OCI-LY7 (cell line): ENCODE measurements around the gene TPRX2. TPM values are rescaled to one million over a fixed set of nuclear protein-coding genes. Genes with fewer than 3 reads are reported as not detected.

Experiments
- BruUV-seq: library from RNA; stranded (reverse); fragments of 400-500 nt; replicated peaks from 2 replicates; lab custom pipeline; 2021; lab: Mats Ljungman, UMichigan
- CTCF ChIA-PET: fragments of 300-600 bp; sonication (Branson Sonifier 250); formaldehyde crosslinking; loops from one replicate; lab custom pipeline; 2022; ENCODE audit warnings: antibody characterized with exemption; ENCODE audit not compliant: unreplicated experiment; lab: Charles Lee
- POLR2A ChIA-PET: fragments of 300-600 bp; sonication (Branson Sonifier 250); formaldehyde crosslinking; loops from one replicate; lab custom pipeline; 2022; ENCODE audit warnings: antibody characterized with exemption; lab: Charles Lee
- DNase-seq: peaks from one replicate; pipeline ENCODE4 v3.0.0-alpha.2; 2015; ENCODE audit warnings: low spot score
- H2AFZ ChIP-seq: fragments of 200-600 bp; sonication (generic), shearing (Covaris generic); 2 replicates; pipeline ENCODE4 v1.6.1; 2014; ENCODE audit warnings: mild to moderate bottlenecking, antibody characterized with exemption, low read length, moderate library complexity
- H3K27ac ChIP-seq: fragments of 200-600 bp; sonication (generic); 2 replicates; pipeline ENCODE4 v1.5.1; 2014; ENCODE audit warnings: mixed run types, low read depth, mild to moderate bottlenecking, moderate library complexity, low read length, inconsistent platforms; ENCODE audit not compliant: poor library complexity, severe bottlenecking
- H3K36me3 ChIP-seq: fragments of 200-600 bp; sonication (generic); 2 replicates; pipeline ENCODE4 v1.6.1; 2014; ENCODE audit warnings: mild to moderate bottlenecking, antibody characterized with exemption, low read length, moderate library complexity, mixed read lengths; ENCODE audit not compliant: insufficient read depth
- H3K4me1 ChIP-seq: fragments of 200-600 bp; sonication (generic); 2 replicates; pipeline ENCODE4 v1.5.1; 2014; ENCODE audit warnings: mild to moderate bottlenecking, low read length; ENCODE audit not compliant: insufficient read depth, poor library complexity, severe bottlenecking
- H3K4me2 ChIP-seq: fragments of 200-600 bp; sonication (generic); 2 replicates; pipeline ENCODE4 v1.6.1; 2014; ENCODE audit warnings: mild to moderate bottlenecking, low read length
- H3K4me3 ChIP-seq: fragments of 200-600 bp; sonication (generic); 2 replicates; pipeline ENCODE4 v1.5.1; 2014; ENCODE audit warnings: mild to moderate bottlenecking, low read depth, low read length; ENCODE audit not compliant: poor library complexity, severe bottlenecking
- H3K79me2 ChIP-seq: fragments of 200-600 bp; sonication (generic); 2 replicates; pipeline ENCODE4 v1.6.1; 2016; ENCODE audit warnings: low read depth, mild to moderate bottlenecking, low read length, moderate library complexity, mixed read lengths; ENCODE audit not compliant: insufficient read depth
- H3K9me2 ChIP-seq: fragments of 200-600 bp; sonication (generic); 2 replicates; pipeline ENCODE4 v1.6.1; 2016; ENCODE audit warnings: mild to moderate bottlenecking, low read length, mixed read lengths; ENCODE audit not compliant: insufficient read depth
- H3K9me3 ChIP-seq: fragments of 200-600 bp; sonication (generic); 2 replicates; pipeline ENCODE4 v1.6.1; 2014; ENCODE audit warnings: mild to moderate bottlenecking, mixed run types, low read length, mixed read lengths
- H4K20me1 ChIP-seq: fragments of 200-600 bp; sonication (generic); 2 replicates; pipeline ENCODE4 v1.6.1; 2014; ENCODE audit warnings: mild to moderate bottlenecking, antibody characterized with exemption, low read length, moderate library complexity, mixed read lengths; ENCODE audit not compliant: insufficient read depth
- EZH2phosphoT487 ChIP-seq: fragments of 200-600 bp; sonication (generic); IDR thresholded peaks from 2 replicates; pipeline ENCODE4 v1.6.1; 2018; ENCODE audit warnings: low read depth, borderline replicate concordance, mild to moderate bottlenecking, mixed run types, antibody characterized with exemption, low read length, moderate library complexity, mixed read lengths
- intact Hi-C: fragments of 100-400 bp; cut with micrococcal nuclease; formaldehyde crosslinking; loops from one replicate; pipeline ENCODE4 v1.10.0; 2022; ENCODE audit not compliant: unreplicated experiment
- total RNA-seq, 2 experiments: library from RNA; depleted of rRNA in 1 of 2; stranded (reverse); fragments of >200 nt in 1 of 2; shearing (Covaris generic) in 1 of 2; gene quantifications; 2 replicates each; pipeline ENCODE4 v1.2.3, GENCODE V29; 2014 to 2022
- TF ChIP-seq, protein P1 (sequence below): fragments of 200-600 bp; sonication (generic); conservative IDR thresholded peaks from 2 replicates; pipeline ENCODE4 v1.5.1; 2014; ENCODE audit warnings: mild to moderate bottlenecking, antibody characterized with exemption, low read length, moderate library complexity, mixed read lengths

Gene TPRX2
- total RNA-seq, 2 experiments from 2014 or later = not detected

DNA sequence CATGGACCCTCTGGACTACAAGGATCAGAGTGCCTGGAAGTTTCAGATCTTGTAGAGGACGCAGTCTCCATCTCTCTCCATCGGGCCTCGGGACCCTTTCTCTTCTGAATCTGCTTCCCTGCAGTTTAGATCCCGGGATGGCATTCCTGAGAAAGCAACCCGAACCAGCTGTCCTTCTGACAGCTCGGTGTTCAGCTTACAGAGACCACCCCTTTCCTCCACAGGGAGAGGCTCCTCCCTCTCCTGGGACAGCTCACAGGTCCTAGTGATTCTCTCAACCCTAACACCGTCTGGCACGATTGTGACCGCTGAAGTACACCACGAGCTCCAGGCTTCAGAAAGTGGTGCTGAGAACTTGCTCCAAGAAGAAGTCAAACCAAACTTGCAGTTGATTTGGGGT lies 19.1 kb upstream of the TPRX2 start:
- H4K20me1 ChIP-seq = no peaks in the 10 kb centered on the region
- no peak for DNase-seq
- H3K79me2 ChIP-seq = no peaks in the 10 kb centered on the region
- H3K36me3 ChIP-seq = no peaks in the 10 kb centered on the region
- TF ChIP-seq, protein P1, sequence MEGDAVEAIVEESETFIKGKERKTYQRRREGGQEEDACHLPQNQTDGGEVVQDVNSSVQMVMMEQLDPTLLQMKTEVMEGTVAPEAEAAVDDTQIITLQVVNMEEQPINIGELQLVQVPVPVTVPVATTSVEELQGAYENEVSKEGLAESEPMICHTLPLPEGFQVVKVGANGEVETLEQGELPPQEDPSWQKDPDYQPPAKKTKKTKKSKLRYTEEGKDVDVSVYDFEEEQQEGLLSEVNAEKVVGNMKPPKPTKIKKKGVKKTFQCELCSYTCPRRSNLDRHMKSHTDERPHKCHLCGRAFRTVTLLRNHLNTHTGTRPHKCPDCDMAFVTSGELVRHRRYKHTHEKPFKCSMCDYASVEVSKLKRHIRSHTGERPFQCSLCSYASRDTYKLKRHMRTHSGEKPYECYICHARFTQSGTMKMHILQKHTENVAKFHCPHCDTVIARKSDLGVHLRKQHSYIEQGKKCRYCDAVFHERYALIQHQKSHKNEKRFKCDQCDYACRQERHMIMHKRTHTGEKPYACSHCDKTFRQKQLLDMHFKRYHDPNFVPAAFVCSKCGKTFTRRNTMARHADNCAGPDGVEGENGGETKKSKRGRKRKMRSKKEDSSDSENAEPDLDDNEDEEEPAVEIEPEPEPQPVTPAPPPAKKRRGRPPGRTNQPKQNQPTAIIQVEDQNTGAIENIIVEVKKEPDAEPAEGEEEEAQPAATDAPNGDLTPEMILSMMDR = no peak
- no peak for TF ChIP-seq EZH2phosphoT487
- no peaks in the 10 kb centered on the region for H3K4me1 ChIP-seq
- H2AFZ ChIP-seq = no peak overlapping the region
- no peak overlapping the region for H3K4me2 ChIP-seq
- intact Hi-C loops = no loop called here
- CTCF ChIA-PET = no interaction called here
- no peak overlapping the region for H3K4me3 ChIP-seq
- BruUV-seq = no TSS peak
- no peak overlapping the region for H3K27ac ChIP-seq
- H3K9me2 ChIP-seq = no peaks in the 10 kb centered on the region
- POLR2A ChIA-PET = no interaction called here
- no peaks in the 10 kb centered on the region for H3K9me3 ChIP-seq

DNA sequence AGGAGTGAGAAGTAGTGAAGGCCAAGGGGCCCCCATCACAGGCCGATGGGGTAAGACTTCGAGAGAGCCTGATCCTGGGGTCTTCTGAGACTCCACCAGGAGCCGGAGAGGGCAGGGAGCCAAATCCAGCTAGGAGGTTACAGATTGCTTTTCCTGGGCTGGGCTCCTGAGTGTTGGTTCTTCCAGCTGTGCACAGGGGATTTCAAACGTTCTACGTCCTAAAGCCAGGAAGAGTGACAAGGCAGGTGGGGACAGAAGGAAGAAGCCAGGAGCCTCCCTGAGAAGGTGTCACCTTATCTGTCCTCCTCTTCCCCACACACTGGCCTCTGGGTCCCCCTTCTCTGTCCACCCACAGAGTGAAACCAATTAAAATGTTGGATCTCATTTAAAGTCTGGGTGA lies 16.1 kb upstream of the TPRX2 start:
- no peak overlapping the region for H3K4me2 ChIP-seq
- H3K36me3 ChIP-seq = no peaks in the 10 kb centered on the region
- no peak overlapping the region for H3K27ac ChIP-seq
- no peaks in the 10 kb centered on the region for H3K4me1 ChIP-seq
- H3K79me2 ChIP-seq = no peaks in the 10 kb centered on the region
- H3K9me2 ChIP-seq = no peaks in the 10 kb centered on the region
- no peak overlapping the region for H3K4me3 ChIP-seq
- no peak overlapping the region for H2AFZ ChIP-seq
- no peaks in the 10 kb centered on the region for H4K20me1 ChIP-seq
- ChIA-PET POLR2A (no interaction called here), CTCF (no interaction called here)
- intact Hi-C loops = no loop called here
- BruUV-seq = no TSS peak
- no peak for DNase-seq
- TF ChIP-seq, protein P1 = no peak
- TF ChIP-seq EZH2phosphoT487 = no peak
- H3K9me3 ChIP-seq = no peaks in the 10 kb centered on the region

DNA sequence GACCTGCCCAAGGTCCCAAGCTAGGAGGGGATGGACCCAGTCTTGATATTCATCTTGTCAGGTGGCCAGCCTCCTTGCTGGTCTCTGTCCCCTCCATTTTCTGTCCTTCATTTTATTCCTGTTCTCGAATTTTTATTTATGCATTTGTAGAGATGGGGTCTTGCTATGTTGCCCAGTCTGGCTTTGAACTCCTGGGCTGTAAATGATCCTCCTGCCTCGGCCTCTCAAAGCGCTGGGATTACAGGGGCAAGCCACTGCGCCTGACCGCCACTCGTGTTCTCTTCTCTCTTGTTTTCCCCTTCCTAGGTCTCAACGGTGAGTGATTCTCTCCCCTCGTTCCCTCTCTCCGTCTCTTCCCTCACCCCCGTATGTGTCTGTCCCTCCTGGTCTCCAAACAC lies 10.6 kb upstream of the TPRX2 start:
- no peak overlapping the region for H2AFZ ChIP-seq

More for the DNA sequence above, 10.6 kb upstream of the TPRX2 start:
- no peak for DNase-seq
- TF ChIP-seq EZH2phosphoT487 = no peak
- TF ChIP-seq, protein P1 = no peak
- Histone ChIP-seq H3K4me2 (no peak overlapping the region), H4K20me1 (no peaks in the 10 kb centered on the region), H3K4me3 (no peak overlapping the region), H3K9me3 (no peaks in the 10 kb centered on the region), H3K4me1 (no peaks in the 10 kb centered on the region), H3K27ac (no peak overlapping the region), H3K36me3 (no peaks in the 10 kb centered on the region), H3K9me2 (no peaks in the 10 kb centered on the region), H3K79me2 (no peaks in the 10 kb centered on the region)
- ChIA-PET CTCF (interaction anchor here (0.5 kb wide), 1 partner anchor 1909 kb away, joined by 4 read pairs; no protein-coding TSS in a partner anchor), POLR2A (interaction anchor here (0.7 kb wide), 1 partner anchor 365 kb away, joined by 3 read pairs; no protein-coding TSS in a partner anchor)
- BruUV-seq = no TSS peak
- intact Hi-C loops = no loop called here
